PFSK-1 (cell line): ENCODE results near the gene PTPN2.

Experiments used
- POLR2AphosphoS5 ChIP-seq: IDR thresholded peaks from 2 replicates; pipeline ENCODE4 v1.6.1; 2012; ENCODE audit warnings: low read depth, mild to moderate bottlenecking, control low read depth, low read length, moderate library complexity
- REST ChIP-seq, 2 experiments: IDR thresholded peaks; 2 replicates each; pipeline versions ENCODE4 v1.6.1 to v1.8.0; 2011 to 2012; ENCODE audit warnings: low read depth in 2 of 2, low read length in 2 of 2, control low read depth in 1 of 2, inconsistent platforms in 1 of 2, mild to moderate bottlenecking in 1 of 2, moderate library complexity in 1 of 2; ENCODE audit not compliant: insufficient read depth in 1 of 2
- SIN3A ChIP-seq: IDR thresholded peaks from 2 replicates; pipeline ENCODE4 v1.6.1; 2012; ENCODE audit warnings: mild to moderate bottlenecking, low read length, moderate library complexity, borderline replicate concordance; ENCODE audit not compliant: insufficient read depth
- TAF1 ChIP-seq: IDR thresholded peaks from 2 replicates; pipeline ENCODE4 v1.6.1; 2012; ENCODE audit warnings: low read length, control low read depth, borderline replicate concordance; ENCODE audit not compliant: insufficient read depth

GRCh38 chr18:12840382-12840781 lies 43.7 kb downstream of the PTPN2 start:
- TF ChIP-seq REST (IDR thresholded peaks at IDR 0.05; ENCODE audit: insufficient read depth in 1 of 2, low read depth in 2 of 2, low read length in 2 of 2), result no peak
- no peak for TF ChIP-seq SIN3A
- TF ChIP-seq POLR2AphosphoS5, result no peak
- TF ChIP-seq TAF1, result no peak
